ENCODE data around the gene NRGN. TPM values are rescaled to one million over a fixed set of nuclear protein-coding genes. Genes with fewer than 3 reads are reported as not detected.

Gene NRGN
- polyA plus RNA-seq, 1 donor: 2.1 TPM

DNA sequence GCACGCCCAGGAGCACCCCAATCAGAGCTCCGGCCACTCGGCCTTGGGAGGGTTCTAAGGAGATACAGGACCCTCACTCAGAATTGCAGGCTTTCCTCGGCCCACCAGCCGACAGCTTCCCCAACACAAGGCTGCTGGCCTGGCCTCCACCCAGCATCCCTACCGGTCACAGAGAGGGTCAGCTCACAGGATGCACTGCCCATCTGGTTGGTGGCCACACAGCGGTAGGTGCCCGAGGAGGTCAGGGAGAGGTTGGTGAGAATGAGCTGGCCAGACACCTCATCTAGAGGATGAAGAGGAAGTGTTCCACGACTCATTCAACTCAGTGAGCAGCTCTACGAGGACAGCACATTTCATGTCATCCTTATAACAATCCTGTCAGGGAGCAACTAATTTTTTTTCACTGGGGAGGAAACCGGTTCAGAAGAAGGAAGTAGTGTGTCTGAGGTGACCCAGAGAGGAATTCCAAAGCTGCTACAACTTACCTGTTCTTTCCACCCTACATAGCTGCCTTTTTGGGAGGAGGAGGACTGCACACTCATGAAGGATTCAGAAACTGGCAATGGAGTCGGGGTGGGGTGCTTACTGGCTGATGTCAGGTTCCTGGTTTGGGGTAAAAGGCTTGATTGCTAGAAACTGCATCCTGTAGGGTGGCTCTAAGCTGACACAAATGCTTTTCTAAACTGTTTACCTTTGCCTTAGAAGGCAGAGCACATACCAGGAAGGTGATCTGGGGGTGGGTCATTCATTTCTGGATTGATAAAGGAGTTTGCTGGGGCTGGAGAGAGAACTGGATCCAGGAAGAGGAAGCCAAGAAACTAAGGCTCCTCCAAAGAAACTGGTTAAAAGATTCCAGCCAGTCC lies 9.0 kb downstream of the NRGN start:
- H3K4me1 ChIP-seq (ENCODE audit: control insufficient read depth, insufficient read depth, low read length): peaks cover 16% of the 10 kb centered on the region
- peaks cover 98% of the 10 kb centered on the region for H3K27me3 ChIP-seq (ENCODE audit: control insufficient read depth, insufficient read depth, low read length)
- WGBS (ENCODE audit: insufficient coverage, low lambda C conversion rate): no CpG with 5 or more reads among the region's 12 CpGs
- peaks cover 4% of the 10 kb centered on the region for H3K9me3 ChIP-seq (ENCODE audit: control insufficient read depth, low read depth, low read length)
- no peak for DNase-seq
- H3K27ac ChIP-seq (ENCODE audit: low read length): no peak overlapping the region
- no peaks in the 10 kb centered on the region for H3K36me3 ChIP-seq (ENCODE audit: control insufficient read depth, insufficient read depth, low read length)
- H3K4me3 ChIP-seq (ENCODE audit: low read length): no peak overlapping the region

DNA sequence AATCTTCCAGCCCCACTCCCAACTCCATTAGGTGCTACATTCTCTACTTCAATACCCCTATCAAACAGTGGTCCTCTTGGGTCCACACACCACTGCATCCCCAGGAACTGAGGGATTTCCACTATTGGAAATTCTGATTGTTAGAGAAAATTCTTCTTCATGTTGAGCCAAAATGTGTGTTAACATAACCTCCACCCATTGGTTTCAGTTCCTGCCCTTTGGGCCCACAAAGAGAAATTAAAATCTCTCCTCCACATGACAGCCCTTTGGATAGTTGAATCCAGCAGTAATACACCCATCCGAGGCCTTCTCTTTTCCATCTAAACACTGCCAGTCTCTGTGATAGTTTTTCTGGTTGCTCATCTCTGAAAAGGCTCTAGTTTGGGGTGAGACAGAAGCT lies 10.2 kb downstream of the NRGN start:
- DNase-seq: no peak
- Histone ChIP-seq H3K36me3 (ENCODE audit: control insufficient read depth, insufficient read depth, low read length) (no peaks in the 10 kb centered on the region), H3K4me3 (ENCODE audit: low read length) (no peak overlapping the region), H3K4me1 (ENCODE audit: control insufficient read depth, insufficient read depth, low read length) (peaks cover 16% of the 10 kb centered on the region), H3K27ac (ENCODE audit: low read length) (no peak overlapping the region), H3K9me3 (ENCODE audit: control insufficient read depth, low read depth, low read length) (peaks cover 4% of the 10 kb centered on the region), H3K27me3 (ENCODE audit: control insufficient read depth, insufficient read depth, low read length) (peaks cover 97% of the 10 kb centered on the region)
- no CpG with 5 or more reads among the region's 1 CpG for WGBS (ENCODE audit: insufficient coverage, low lambda C conversion rate)

DNA sequence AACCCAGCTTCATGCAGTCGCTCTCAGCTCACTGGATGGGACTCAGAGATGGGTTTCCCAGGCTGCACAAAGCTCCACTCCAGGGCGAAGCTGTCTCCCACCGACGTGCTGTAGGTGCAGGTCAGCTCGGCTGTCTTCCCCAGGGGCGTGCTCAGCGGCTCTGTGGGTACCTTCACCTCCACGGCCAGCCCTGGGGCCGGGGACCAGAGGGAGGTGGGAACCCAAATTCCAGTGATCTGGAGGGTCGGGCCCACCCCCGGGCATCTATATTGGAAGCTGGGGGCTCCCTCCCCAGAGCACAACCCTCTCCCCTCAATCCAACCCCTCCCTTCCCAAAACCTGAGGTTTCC lies 11.6 kb downstream of the NRGN start:
- DNase-seq: no peak
- no peak overlapping the region for H3K27ac ChIP-seq (ENCODE audit: low read length)
- peaks cover 13% of the 10 kb centered on the region for H3K4me1 ChIP-seq (ENCODE audit: control insufficient read depth, insufficient read depth, low read length)
- H3K27me3 ChIP-seq (ENCODE audit: control insufficient read depth, insufficient read depth, low read length): peaks cover 93% of the 10 kb centered on the region
- no peak overlapping the region for H3K4me3 ChIP-seq (ENCODE audit: low read length)
- no CpG with 5 or more reads among the region's 11 CpGs for WGBS (ENCODE audit: insufficient coverage, low lambda C conversion rate)
- peaks cover 4% of the 10 kb centered on the region for H3K9me3 ChIP-seq (ENCODE audit: control insufficient read depth, low read depth, low read length)
- no peaks in the 10 kb centered on the region for H3K36me3 ChIP-seq (ENCODE audit: control insufficient read depth, insufficient read depth, low read length)

- H3K27ac ChIP-seq (ENCODE audit: low read length): no peak within 1 kb of the TSS
- peaks cover 94% of the 10 kb centered on the region for H3K27me3 ChIP-seq (ENCODE audit: control insufficient read depth, insufficient read depth, low read length)
- DNase-seq: no peak
- peak within 1 kb of the TSS; percentile 14 for H3K4me3 ChIP-seq (ENCODE audit: low read length)
- WGBS (ENCODE audit: insufficient coverage, low lambda C conversion rate): no CpG with 5 or more reads among the region's 42 CpGs
- H3K9me3 ChIP-seq (ENCODE audit: control insufficient read depth, low read depth, low read length): peaks cover 4% of the 10 kb centered on the region
- H3K36me3 ChIP-seq (ENCODE audit: control insufficient read depth, insufficient read depth, low read length): no peaks in the 10 kb centered on the region
- peaks cover 13% of the 10 kb centered on the region for H3K4me1 ChIP-seq (ENCODE audit: control insufficient read depth, insufficient read depth, low read length)
Observed at GRCh38 chr11:124751741-124752470, 12.2 kb downstream of the NRGN start, which contains the start of gene VSIG2. TSS of gene VSIG2 (minus strand) at chr11:124752255. CDS start at chr11:124752137, 118 bp downstream.

GRCh38 chr11:124752471-124753102 lies 12.8 kb downstream of the NRGN start:
- no peak overlapping the region for H3K27ac ChIP-seq (ENCODE audit: low read length)
- H3K4me3 ChIP-seq (ENCODE audit: low read length): no peak overlapping the region
- no peaks in the 10 kb centered on the region for H3K36me3 ChIP-seq (ENCODE audit: control insufficient read depth, insufficient read depth, low read length)
- peaks cover 4% of the 10 kb centered on the region for H3K9me3 ChIP-seq (ENCODE audit: control insufficient read depth, low read depth, low read length)
- H3K27me3 ChIP-seq (ENCODE audit: control insufficient read depth, insufficient read depth, low read length): peaks cover 95% of the 10 kb centered on the region
- H3K4me1 ChIP-seq (ENCODE audit: control insufficient read depth, insufficient read depth, low read length): peaks cover 8% of the 10 kb centered on the region
- no peak for DNase-seq
- WGBS (ENCODE audit: insufficient coverage, low lambda C conversion rate): no CpG with 5 or more reads among the region's 10 CpGs

DNA sequence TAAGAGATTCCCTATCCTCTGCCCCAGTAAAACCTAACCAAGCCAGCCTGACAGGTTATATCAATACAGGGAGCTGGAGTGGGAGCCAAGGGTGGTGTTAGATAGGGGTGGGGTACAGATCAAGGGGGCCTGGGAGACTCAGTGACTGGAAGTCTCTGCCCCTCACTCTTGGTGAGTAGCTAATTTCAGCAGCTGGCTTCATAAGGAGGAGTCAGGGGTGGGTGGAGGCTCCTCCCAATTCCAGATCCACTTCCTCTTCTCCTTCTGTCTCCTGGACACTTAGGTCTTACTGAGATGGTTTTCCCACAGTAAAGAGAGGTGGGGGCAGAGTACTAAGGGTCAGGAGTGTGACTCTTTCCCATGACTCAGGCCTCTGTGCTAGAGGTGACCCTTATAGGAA lies 13.5 kb downstream of the NRGN start:
- DNase-seq: no peak
- H3K36me3 ChIP-seq (ENCODE audit: control insufficient read depth, insufficient read depth, low read length): no peaks in the 10 kb centered on the region
- no peak overlapping the region for H3K27ac ChIP-seq (ENCODE audit: low read length)
- no peak overlapping the region for H3K4me3 ChIP-seq (ENCODE audit: low read length)
- H3K4me1 ChIP-seq (ENCODE audit: control insufficient read depth, insufficient read depth, low read length): peaks cover 13% of the 10 kb centered on the region
- H3K9me3 ChIP-seq (ENCODE audit: control insufficient read depth, low read depth, low read length): peaks cover 4% of the 10 kb centered on the region
- peaks cover 95% of the 10 kb centered on the region for H3K27me3 ChIP-seq (ENCODE audit: control insufficient read depth, insufficient read depth, low read length)

DNA sequence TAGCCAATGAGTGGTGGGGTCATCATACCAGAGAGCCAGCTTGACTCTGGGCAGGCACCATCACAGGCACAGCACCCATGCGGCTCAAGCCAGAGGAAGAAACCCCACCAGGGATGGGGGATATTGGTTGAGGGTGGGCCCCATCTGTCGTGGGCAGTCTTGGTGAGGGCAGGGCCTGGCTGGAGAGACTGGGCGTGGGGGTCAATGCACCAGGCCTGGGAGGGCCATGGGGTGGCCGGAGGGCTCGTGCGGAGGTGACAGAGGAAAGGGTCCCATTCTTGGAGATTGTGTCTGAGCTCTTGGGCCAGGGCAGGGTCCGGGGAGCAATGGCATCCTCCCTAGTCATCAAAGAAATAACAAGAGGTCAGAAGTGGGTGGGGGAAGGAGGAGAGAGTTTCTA lies 13.9 kb downstream of the NRGN start:
- no peak overlapping the region for H3K27ac ChIP-seq (ENCODE audit: low read length)
- DNase-seq: no peak
- H3K9me3 ChIP-seq (ENCODE audit: control insufficient read depth, low read depth, low read length): peaks cover 4% of the 10 kb centered on the region
- no peak overlapping the region for H3K4me3 ChIP-seq (ENCODE audit: low read length)
- no peaks in the 10 kb centered on the region for H3K36me3 ChIP-seq (ENCODE audit: control insufficient read depth, insufficient read depth, low read length)
- peaks cover 17% of the 10 kb centered on the region for H3K4me1 ChIP-seq (ENCODE audit: control insufficient read depth, insufficient read depth, low read length)
- no CpG with 5 or more reads among the region's 7 CpGs for WGBS (ENCODE audit: insufficient coverage, low lambda C conversion rate)
- H3K27me3 ChIP-seq (ENCODE audit: control insufficient read depth, insufficient read depth, low read length): peaks cover 95% of the 10 kb centered on the region

DNA sequence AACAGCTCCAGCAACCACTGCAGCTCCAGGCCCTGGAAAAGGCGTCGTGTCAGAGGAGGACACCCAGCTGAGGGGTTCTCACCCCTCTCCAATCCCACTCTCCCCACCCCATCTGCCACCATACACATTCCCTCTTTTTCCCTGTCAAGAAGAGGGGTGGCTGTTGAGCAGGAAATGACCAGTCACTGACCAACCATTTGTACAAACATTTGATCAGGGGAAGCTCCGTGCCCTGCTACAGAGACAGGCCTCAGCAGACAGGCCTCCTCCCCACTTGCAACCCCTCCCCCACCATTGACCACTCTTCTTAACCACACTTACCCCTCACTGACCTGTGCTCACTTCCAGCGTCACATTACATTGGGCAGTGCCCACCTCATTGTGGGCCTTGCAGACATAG lies 14.6 kb downstream of the NRGN start:
- H3K36me3 ChIP-seq (ENCODE audit: control insufficient read depth, insufficient read depth, low read length): no peaks in the 10 kb centered on the region
- H3K27ac ChIP-seq (ENCODE audit: low read length): no peak overlapping the region
- DNase-seq: no peak
- H3K9me3 ChIP-seq (ENCODE audit: control insufficient read depth, low read depth, low read length): peaks cover 5% of the 10 kb centered on the region
- H3K4me1 ChIP-seq (ENCODE audit: control insufficient read depth, insufficient read depth, low read length): peaks cover 24% of the 10 kb centered on the region
- peaks cover 95% of the 10 kb centered on the region for H3K27me3 ChIP-seq (ENCODE audit: control insufficient read depth, insufficient read depth, low read length)
- H3K4me3 ChIP-seq (ENCODE audit: low read length): no peak overlapping the region
- no CpG with 5 or more reads among the region's 4 CpGs for WGBS (ENCODE audit: insufficient coverage, low lambda C conversion rate)

- 55% methylated on average over 2 of the region's 6 CpGs for WGBS (ENCODE audit: insufficient coverage, low lambda C conversion rate)
- Histone ChIP-seq H3K4me3 (ENCODE audit: low read length) (no peak overlapping the region), H3K36me3 (ENCODE audit: control insufficient read depth, insufficient read depth, low read length) (no peaks in the 10 kb centered on the region), H3K9me3 (ENCODE audit: control insufficient read depth, low read depth, low read length) (peaks cover 9% of the 10 kb centered on the region), H3K4me1 (ENCODE audit: control insufficient read depth, insufficient read depth, low read length) (peaks cover 28% of the 10 kb centered on the region), H3K27me3 (ENCODE audit: control insufficient read depth, insufficient read depth, low read length) (peaks cover 95% of the 10 kb centered on the region), H3K27ac (ENCODE audit: low read length) (no peak overlapping the region)
- no peak for DNase-seq
Observed at GRCh38 chr11:124754710-124755109, 15.0 kb downstream of the NRGN start.

GRCh38 chr11:124756033-124756752 lies 16.5 kb downstream of the NRGN start:
- peaks cover 12% of the 10 kb centered on the region for H3K9me3 ChIP-seq (ENCODE audit: control insufficient read depth, low read depth, low read length)
- H3K27ac ChIP-seq (ENCODE audit: low read length): no peak overlapping the region
- H3K4me3 ChIP-seq (ENCODE audit: low read length): no peak overlapping the region
- peaks cover 95% of the 10 kb centered on the region for H3K27me3 ChIP-seq (ENCODE audit: control insufficient read depth, insufficient read depth, low read length)
- H3K36me3 ChIP-seq (ENCODE audit: control insufficient read depth, insufficient read depth, low read length): no peaks in the 10 kb centered on the region
- DNase-seq: no peak
- H3K4me1 ChIP-seq (ENCODE audit: control insufficient read depth, insufficient read depth, low read length): peaks cover 38% of the 10 kb centered on the region
- no CpG with 5 or more reads among the region's 9 CpGs for WGBS (ENCODE audit: insufficient coverage, low lambda C conversion rate)

Measured in large intestine (tissue), 3 donors.